GM18505 (cell line): Measurements from ENCODE around the gene NUDT14.

ENCODE experiments used
- ATAC-seq: cut with Tn5 transposase; IDR thresholded peaks from one replicate; pipeline ENCODE4 v1.9.1; 2021; ENCODE audit not compliant: unreplicated experiment
- POLR2A ChIP-seq: IDR thresholded peaks from 4 replicates; pipeline ENCODE4 v1.6.1; 2011; ENCODE audit warnings: borderline replicate concordance; ENCODE audit not compliant: insufficient read depth, insufficient read length; ENCODE audit errors: extremely low read depth

NUDT14 gene

GRCh38 chr14:105184461-105184860, 3.3 kb upstream of the NUDT14 start:
- ATAC-seq: no peak
- no peak for TF ChIP-seq POLR2A

GRCh38 chr14:105182296-105183020, 1.3 kb upstream of the NUDT14 start:
- TF ChIP-seq POLR2A: no peak
- ATAC-seq: no peak

GRCh38 chr14:105181549-105182295, 610 bp upstream of the NUDT14 start:
- ATAC-seq: no peak

GRCh38 chr14:105179191-105179590, 1.9 kb downstream of the NUDT14 start:
- ATAC-seq: no peak
- no peak for TF ChIP-seq POLR2A

More at GRCh38 chr14:105181549-105182295, 610 bp upstream of the NUDT14 start:
- no peak for TF ChIP-seq POLR2A

GRCh38 chr14:105178868-105179140, 2.3 kb downstream of the NUDT14 start:
- ATAC-seq: no peak
- no peak for TF ChIP-seq POLR2A

- no peak for TF ChIP-seq POLR2A
- ATAC-seq: no peak
Measured at GRCh38 chr14:105178069-105178867, 2.8 kb downstream of the NUDT14 start.

GRCh38 chr14:105177082-105177481, 4.0 kb downstream of the NUDT14 start:
- TF ChIP-seq POLR2A: no peak
- no peak for ATAC-seq

- TF ChIP-seq POLR2A: no peak
- no peak for ATAC-seq
Measured at GRCh38 chr14:105176513-105176912, 4.6 kb downstream of the NUDT14 start.

- ATAC-seq: no peak
- no peak for TF ChIP-seq POLR2A
Measured at GRCh38 chr14:105173901-105174894, 6.9 kb downstream of the NUDT14 start.

GRCh38 chr14:105173145-105173544, 8.0 kb downstream of the NUDT14 start:
- no peak for TF ChIP-seq POLR2A
- ATAC-seq: no peak

GRCh38 chr14:105172476-105172875, 8.6 kb downstream of the NUDT14 start:
- no peak for ATAC-seq
- no peak for TF ChIP-seq POLR2A

GRCh38 chr14:105171004-105171673, 10.0 kb downstream of the NUDT14 start:
- no peak for TF ChIP-seq POLR2A
- no peak for ATAC-seq
